CD4-positive, CD25-positive, alpha-beta regulatory T cell (primary cell): ENCODE results near the gene RDH16. TPM values are rescaled to one million over a fixed set of nuclear protein-coding genes. Genes with fewer than 3 reads are reported as not detected.

ENCODE experiments used
- ATAC-seq, 2 donors: fragments of 150-1000 bp; cut with Tn5 transposase; one replicate each; pipeline ENCODE4 v1.10.0; 2021; ENCODE audit warnings: low read depth in 2 of 2, moderate number of reproducible peaks in 2 of 2, moderate library complexity in 1 of 2
- DNase-seq, 3 donors: peaks; one replicate each; pipeline versions ENCODE4 v3.0.0 to v3.0.0-alpha.2; 2012 to 2022; ENCODE audit warnings: mixed read lengths in 1 of 3
- H3K27ac ChIP-seq: one replicate; pipeline ENCODE4 v1.7.0; 2013; ENCODE audit warnings: mild to moderate bottlenecking, low read length; ENCODE audit not compliant: insufficient read depth, poor library complexity, severe bottlenecking
- H3K27me3 ChIP-seq: one replicate; pipeline ENCODE4 v1.7.0; 2013; ENCODE audit warnings: low read length; ENCODE audit not compliant: control insufficient read depth, insufficient read depth
- H3K36me3 ChIP-seq: one replicate; pipeline ENCODE4 v1.7.0; 2013; ENCODE audit warnings: mild to moderate bottlenecking, low read length, moderate library complexity; ENCODE audit not compliant: control insufficient read depth, insufficient read depth
- H3K4me1 ChIP-seq: 2 replicates; pipeline ENCODE4 v1.7.0; 2013; ENCODE audit warnings: mild to moderate bottlenecking, low read length; ENCODE audit not compliant: insufficient read depth, control insufficient read depth, poor library complexity, severe bottlenecking
- H3K4me3 ChIP-seq: one replicate; pipeline ENCODE4 v1.7.0; 2013; ENCODE audit warnings: low read depth, mild to moderate bottlenecking, low read length, moderate library complexity
- H3K9me3 ChIP-seq, 2 experiments: 1 replicate in 1 of 2; 2 replicates in 1 of 2; pipeline ENCODE4 v1.7.0; 2013; ENCODE audit warnings: low read length in 2 of 2, mild to moderate bottlenecking in 1 of 2, moderate library complexity in 1 of 2; ENCODE audit not compliant: control insufficient read depth in 2 of 2
- H3K27ac Mint-ChIP-seq, 3 donors: one replicate each; pipeline ENCODE4 v1.8.0; 2020 to 2022; ENCODE audit warnings: mild to moderate bottlenecking in 3 of 3, mixed read lengths in 3 of 3, moderate library complexity in 2 of 3
- H3K27me3 Mint-ChIP-seq: one replicate; pipeline ENCODE4 v1.8.0; 2022; ENCODE audit warnings: mild to moderate bottlenecking, mixed read lengths
- H3K36me3 Mint-ChIP-seq: one replicate; pipeline ENCODE4 v1.8.0; 2020; ENCODE audit warnings: mixed read lengths
- H3K4me1 Mint-ChIP-seq, 4 donors: one replicate each; pipeline ENCODE4 v1.8.0; 2020 to 2022; ENCODE audit warnings: mixed read lengths in 4 of 4, mild to moderate bottlenecking in 1 of 4
- H3K4me3 Mint-ChIP-seq, 4 donors: one replicate each; pipeline ENCODE4 v1.8.0; 2020 to 2022; ENCODE audit warnings: mild to moderate bottlenecking in 4 of 4, mixed read lengths in 4 of 4, moderate library complexity in 3 of 4
- H3K9me3 Mint-ChIP-seq, 7 donors: one replicate each; pipeline ENCODE4 v1.8.0; 2020 to 2022; ENCODE audit warnings: mixed read lengths in 7 of 7, mild to moderate bottlenecking in 3 of 7, moderate library complexity in 2 of 7
- polyA plus RNA-seq, 4 donors: library from polyadenylated mRNA; unstranded; fragments of 300-500 nt; fragmentation: Illumina TruSeq; gene quantifications; one replicate each; pipeline ENCODE4 v1.2.3, GENCODE V29; 2021
- total RNA-seq: library from RNA; stranded (reverse); gene quantifications from one replicate; pipeline ENCODE4 v1.2.3, GENCODE V29; 2022

RDH16 gene
- total and polyA plus RNA-seq, 5 donors from 2014 or later = 0.10 to 0.79 (median 0.56) TPM; not detected in 1

GRCh38 chr12:56955631-56956256, 1.7 kb downstream of the RDH16 start:
- Mint-ChIP-seq H3K27me3 (peaks cover 12% of the 10 kb centered on the region), H3K27ac (no peak overlapping the region), H3K9me3 (peaks cover 0 to 6% (median 1%) of the 10 kb centered on the region in 7 donors), H3K4me3 (no peak overlapping the region), H3K36me3 (peaks cover 26% of the 10 kb centered on the region), H3K4me1 (peaks cover 0 to 4% (median 0%) of the 10 kb centered on the region in 4 donors)
- peaks cover 0 to 4% of the 10 kb centered on the region in 2 experiments for H3K9me3 ChIP-seq
- no peak overlapping the region for H3K27ac ChIP-seq
- DNase-seq (no peak), ATAC-seq (no peak)
- H3K4me1 ChIP-seq = no peaks in the 10 kb centered on the region
- H3K4me3 ChIP-seq = no peak overlapping the region
- H3K27me3 ChIP-seq = no peaks in the 10 kb centered on the region
- no peaks in the 10 kb centered on the region for H3K36me3 ChIP-seq

GRCh38 chr12:56954958-56955355, 2.5 kb downstream of the RDH16 start:
- H3K27ac Mint-ChIP-seq = no peak overlapping the region
- Histone ChIP-seq H3K27ac (no peak overlapping the region), H3K9me3 (peaks cover 0 to 4% of the 10 kb centered on the region in 2 experiments), H3K4me1 (no peaks in the 10 kb centered on the region), H3K4me3 (no peak overlapping the region), H3K27me3 (no peaks in the 10 kb centered on the region), H3K36me3 (no peaks in the 10 kb centered on the region)
- peaks cover 27% of the 10 kb centered on the region for H3K36me3 Mint-ChIP-seq
- peaks cover 0 to 4% (median 0%) of the 10 kb centered on the region in 4 donors for H3K4me1 Mint-ChIP-seq
- ATAC-seq = no peak
- H3K27me3 Mint-ChIP-seq = peaks cover 5% of the 10 kb centered on the region
- no peak for DNase-seq
- peaks cover 0 to 6% (median 1%) of the 10 kb centered on the region in 7 donors for H3K9me3 Mint-ChIP-seq
- H3K4me3 Mint-ChIP-seq = no peak overlapping the region

- Histone ChIP-seq H3K27ac (no peak overlapping the region), H3K9me3 (peaks cover 0 to 4% of the 10 kb centered on the region in 2 experiments), H3K27me3 (no peaks in the 10 kb centered on the region), H3K4me1 (no peaks in the 10 kb centered on the region), H3K36me3 (no peaks in the 10 kb centered on the region), H3K4me3 (no peak overlapping the region)
- Mint-ChIP-seq H3K27ac (no peak overlapping the region), H3K9me3 (peaks cover 0 to 6% (median 0%) of the 10 kb centered on the region in 7 donors), H3K36me3 (peaks cover 24% of the 10 kb centered on the region), H3K4me3 (no peak overlapping the region), H3K4me1 (peaks cover 0 to 4% (median 0%) of the 10 kb centered on the region in 4 donors), H3K27me3 (peaks cover 5% of the 10 kb centered on the region)
- ATAC-seq (no peak), DNase-seq (no peak)
Measured at GRCh38 chr12:56954057-56954957, 3.1 kb downstream of the RDH16 start.

- H3K4me1 ChIP-seq = no peaks in the 10 kb centered on the region
- peaks cover 24% of the 10 kb centered on the region for H3K36me3 Mint-ChIP-seq
- H3K27ac Mint-ChIP-seq = no peak overlapping the region
- peaks cover 0 to 4% of the 10 kb centered on the region in 2 experiments for H3K9me3 ChIP-seq
- no peak for ATAC-seq
- no peaks in the 10 kb centered on the region for H3K27me3 ChIP-seq
- no peak for DNase-seq
- H3K27ac ChIP-seq = no peak overlapping the region
- H3K27me3 Mint-ChIP-seq = peaks cover 8% of the 10 kb centered on the region
- peaks cover 0 to 6% (median 0%) of the 10 kb centered on the region in 7 donors for H3K9me3 Mint-ChIP-seq
- H3K4me1 Mint-ChIP-seq = peaks cover 0 to 4% (median 0%) of the 10 kb centered on the region in 4 donors
- H3K4me3 Mint-ChIP-seq = no peak overlapping the region
- H3K36me3 ChIP-seq = no peaks in the 10 kb centered on the region
- no peak overlapping the region for H3K4me3 ChIP-seq
Measured at GRCh38 chr12:56953314-56953713, 4.1 kb downstream of the RDH16 start.

GRCh38 chr12:56951582-56952339, 5.6 kb downstream of the RDH16 start:
- no peak overlapping the region for H3K27ac Mint-ChIP-seq

GRCh38 chr12:56948881-56949280, 8.5 kb downstream of the RDH16 start:
- Mint-ChIP-seq H3K27ac (no peak overlapping the region), H3K4me3 (no peak overlapping the region), H3K4me1 (no peaks in the 10 kb centered on the region), H3K36me3 (peaks cover 22% of the 10 kb centered on the region), H3K9me3 (peaks cover 3 to 10% (median 7%) of the 10 kb centered on the region in 7 donors), H3K27me3 (peaks cover 29% of the 10 kb centered on the region)
- no peaks in the 10 kb centered on the region for H3K36me3 ChIP-seq
- H3K27ac ChIP-seq = no peak overlapping the region
- peaks cover 3% of the 10 kb centered on the region for H3K27me3 ChIP-seq
- DNase-seq (no peak), ATAC-seq (no peak)
- H3K4me3 ChIP-seq = no peak overlapping the region
- no peaks in the 10 kb centered on the region for H3K9me3 ChIP-seq
- no peaks in the 10 kb centered on the region for H3K4me1 ChIP-seq

More at GRCh38 chr12:56951582-56952339, 5.6 kb downstream of the RDH16 start:
- Histone ChIP-seq H3K27ac (no peak overlapping the region), H3K4me1 (no peaks in the 10 kb centered on the region), H3K4me3 (no peak overlapping the region), H3K27me3 (no peaks in the 10 kb centered on the region), H3K36me3 (no peaks in the 10 kb centered on the region), H3K9me3 (no peaks in the 10 kb centered on the region)
- Mint-ChIP-seq H3K4me3 (no peak overlapping the region), H3K36me3 (peaks cover 22% of the 10 kb centered on the region), H3K9me3 (peaks cover 0 to 4% (median 2%) of the 10 kb centered on the region in 7 donors), H3K27me3 (peaks cover 9% of the 10 kb centered on the region), H3K4me1 (no peaks in the 10 kb centered on the region)
- no peak for ATAC-seq
- DNase-seq = no peak

- H3K4me3 ChIP-seq = no peak overlapping the region
- no peaks in the 10 kb centered on the region for H3K4me1 Mint-ChIP-seq
- H3K36me3 Mint-ChIP-seq = peaks cover 22% of the 10 kb centered on the region
- peaks cover 3% of the 10 kb centered on the region for H3K27me3 ChIP-seq
- no peak overlapping the region for H3K4me3 Mint-ChIP-seq
- no peak overlapping the region for H3K27ac ChIP-seq
- no peak for ATAC-seq
- H3K9me3 Mint-ChIP-seq = peaks cover 3 to 12% (median 10%) of the 10 kb centered on the region in 7 donors
- no peaks in the 10 kb centered on the region for H3K4me1 ChIP-seq
- peaks cover 29% of the 10 kb centered on the region for H3K27me3 Mint-ChIP-seq
- H3K9me3 ChIP-seq = no peaks in the 10 kb centered on the region
- no peak overlapping the region for H3K27ac Mint-ChIP-seq
- no peaks in the 10 kb centered on the region for H3K36me3 ChIP-seq
- DNase-seq = no peak
Measured at GRCh38 chr12:56948457-56948777, 9.0 kb downstream of the RDH16 start.
